Karpas-422 (cell line): Measurements from ENCODE around the gene KNDC1. TPM values are rescaled to one million over a fixed set of nuclear protein-coding genes. Genes with fewer than 3 reads are reported as not detected.

Experiments
- DNase-seq: peaks from one replicate; pipeline ENCODE4 v3.0.0-alpha.2; 2015
- H2AFZ ChIP-seq: fragments of 200-600 bp; sonication (generic); 2 replicates; pipeline ENCODE4 v1.6.1; 2014; ENCODE audit warnings: antibody characterized with exemption, low read length, mixed read lengths
- H3K27ac ChIP-seq: fragments of 200-600 bp; sonication (generic); 2 replicates; pipeline ENCODE4 v1.5.1; 2014; ENCODE audit warnings: mild to moderate bottlenecking, low read length, moderate library complexity
- H3K27me3 ChIP-seq: fragments of 200-600 bp; sonication (generic); 2 replicates; pipeline ENCODE4 v1.6.1; 2014; ENCODE audit warnings: low read length, mixed read lengths
- H3K36me3 ChIP-seq: fragments of 200-600 bp; sonication (generic); 2 replicates; pipeline ENCODE4 v1.6.1; 2014; ENCODE audit warnings: low read length, mixed read lengths; ENCODE audit not compliant: insufficient read depth
- H3K4me1 ChIP-seq: fragments of 200-600 bp; sonication (generic); 2 replicates; pipeline ENCODE4 v1.6.1; 2014; ENCODE audit warnings: mild to moderate bottlenecking, low read length, mixed read lengths
- H3K4me2 ChIP-seq: fragments of 200-600 bp; sonication (generic); 2 replicates; pipeline ENCODE4 v1.6.1; 2014; ENCODE audit warnings: low read length, low read depth, mild to moderate bottlenecking; ENCODE audit not compliant: poor library complexity, severe bottlenecking
- H3K4me3 ChIP-seq: fragments of 200-600 bp; sonication (generic); 2 replicates; pipeline ENCODE4 v1.5.1; 2014; ENCODE audit warnings: mild to moderate bottlenecking, antibody characterized with exemption, low read length, mixed read lengths
- H3K79me2 ChIP-seq: fragments of 200-600 bp; sonication (generic); 2 replicates; pipeline ENCODE4 v1.6.1; 2014; ENCODE audit warnings: mild to moderate bottlenecking, low read length, mixed read lengths
- H3K9ac ChIP-seq: fragments of 200-600 bp; sonication (generic); 2 replicates; pipeline ENCODE4 v1.6.0; 2014; ENCODE audit warnings: low read length
- H3K9me2 ChIP-seq: fragments of 200-600 bp; sonication (generic), shearing (Covaris generic); replicated peaks from 2 replicates; pipeline ENCODE4 v1.6.0; 2014; ENCODE audit warnings: mild to moderate bottlenecking, low read length, moderate library complexity; ENCODE audit not compliant: insufficient read depth
- H3K9me3 ChIP-seq: fragments of 300-700, 200-600 bp; sonication (generic); 2 replicates; pipeline ENCODE4 v1.6.1; 2014; ENCODE audit warnings: low read length, mixed read lengths
- H4K20me1 ChIP-seq: fragments of 200-600 bp; sonication (generic); 2 replicates; pipeline ENCODE4 v1.6.1; 2014; ENCODE audit warnings: mild to moderate bottlenecking, antibody characterized with exemption, low read length, low read depth; ENCODE audit not compliant: insufficient read depth
- total RNA-seq: library from RNA; depleted of rRNA; stranded (reverse); fragments of >200 nt; shearing (Covaris generic); gene quantifications from 2 replicates; pipeline ENCODE4 v1.2.3, GENCODE V29; 2014; ENCODE audit warnings: low replicate concordance

KNDC1 gene
- total RNA-seq, 1 experiment from 2014 or later = not detected

DNA sequence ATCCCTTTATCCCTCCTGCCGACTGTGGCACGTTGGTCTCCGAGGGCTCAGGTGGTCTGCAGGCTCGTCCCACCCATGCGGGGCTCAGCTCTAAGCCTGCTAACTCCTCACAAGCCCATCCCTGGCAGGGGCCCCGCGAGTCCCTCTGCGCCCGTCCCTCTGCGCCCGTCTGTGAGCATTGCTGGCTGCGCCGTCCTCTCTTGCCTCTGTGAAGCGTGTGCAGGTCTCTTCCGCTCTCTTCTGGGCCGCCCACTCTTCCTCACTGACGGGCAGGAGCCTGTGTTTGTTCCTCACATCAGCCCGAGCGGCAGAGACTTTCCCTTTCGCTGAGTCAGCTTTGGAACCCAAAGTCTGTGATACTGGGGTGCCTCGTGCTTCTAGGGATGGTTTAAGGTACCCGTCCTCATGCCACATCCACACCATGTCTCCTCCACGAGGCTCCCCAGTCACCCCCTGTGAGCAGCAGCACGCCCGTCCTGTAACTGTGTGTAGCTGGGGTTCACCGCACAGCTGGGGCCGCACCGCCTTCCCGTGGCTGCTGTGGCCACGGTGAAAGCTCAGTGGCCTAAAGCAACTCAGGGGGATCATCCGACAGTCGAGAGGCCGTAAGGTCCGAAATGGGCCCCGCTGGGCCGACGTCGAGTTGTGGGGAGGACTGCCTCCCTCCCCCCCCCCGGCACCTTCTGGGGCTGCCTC, 36.8 kb upstream of the KNDC1 start:
- H4K20me1 ChIP-seq = no peaks in the 10 kb centered on the region
- H3K4me1 ChIP-seq = no peaks in the 10 kb centered on the region
- no peak overlapping the region for H3K4me3 ChIP-seq
- no peaks in the 10 kb centered on the region for H3K27me3 ChIP-seq
- DNase-seq = no peak
- H3K4me2 ChIP-seq = no peak overlapping the region
- H3K27ac ChIP-seq = no peak overlapping the region
- H3K9me2 ChIP-seq = no peaks in the 10 kb centered on the region
- no peaks in the 10 kb centered on the region for H3K79me2 ChIP-seq
- H2AFZ ChIP-seq = no peak overlapping the region
- H3K9me3 ChIP-seq = peaks cover 2% of the 10 kb centered on the region
- no peak overlapping the region for H3K9ac ChIP-seq
- H3K36me3 ChIP-seq = no peaks in the 10 kb centered on the region

GRCh38 chr10:133123746-133124356, 36.2 kb upstream of the KNDC1 start:
- no peak overlapping the region for H3K4me3 ChIP-seq
- H3K4me2 ChIP-seq = no peak overlapping the region
- no peaks in the 10 kb centered on the region for H4K20me1 ChIP-seq
- H3K9ac ChIP-seq = no peak overlapping the region
- H2AFZ ChIP-seq = no peak overlapping the region
- H3K36me3 ChIP-seq = no peaks in the 10 kb centered on the region
- H3K27ac ChIP-seq = no peak overlapping the region
- H3K79me2 ChIP-seq = no peaks in the 10 kb centered on the region
- H3K9me2 ChIP-seq = no peaks in the 10 kb centered on the region
- no peaks in the 10 kb centered on the region; the same call in 1 of the 2 replicates for H3K9me3 ChIP-seq
- H3K4me1 ChIP-seq = no peaks in the 10 kb centered on the region
- no peak for DNase-seq
- no peaks in the 10 kb centered on the region for H3K27me3 ChIP-seq

DNA sequence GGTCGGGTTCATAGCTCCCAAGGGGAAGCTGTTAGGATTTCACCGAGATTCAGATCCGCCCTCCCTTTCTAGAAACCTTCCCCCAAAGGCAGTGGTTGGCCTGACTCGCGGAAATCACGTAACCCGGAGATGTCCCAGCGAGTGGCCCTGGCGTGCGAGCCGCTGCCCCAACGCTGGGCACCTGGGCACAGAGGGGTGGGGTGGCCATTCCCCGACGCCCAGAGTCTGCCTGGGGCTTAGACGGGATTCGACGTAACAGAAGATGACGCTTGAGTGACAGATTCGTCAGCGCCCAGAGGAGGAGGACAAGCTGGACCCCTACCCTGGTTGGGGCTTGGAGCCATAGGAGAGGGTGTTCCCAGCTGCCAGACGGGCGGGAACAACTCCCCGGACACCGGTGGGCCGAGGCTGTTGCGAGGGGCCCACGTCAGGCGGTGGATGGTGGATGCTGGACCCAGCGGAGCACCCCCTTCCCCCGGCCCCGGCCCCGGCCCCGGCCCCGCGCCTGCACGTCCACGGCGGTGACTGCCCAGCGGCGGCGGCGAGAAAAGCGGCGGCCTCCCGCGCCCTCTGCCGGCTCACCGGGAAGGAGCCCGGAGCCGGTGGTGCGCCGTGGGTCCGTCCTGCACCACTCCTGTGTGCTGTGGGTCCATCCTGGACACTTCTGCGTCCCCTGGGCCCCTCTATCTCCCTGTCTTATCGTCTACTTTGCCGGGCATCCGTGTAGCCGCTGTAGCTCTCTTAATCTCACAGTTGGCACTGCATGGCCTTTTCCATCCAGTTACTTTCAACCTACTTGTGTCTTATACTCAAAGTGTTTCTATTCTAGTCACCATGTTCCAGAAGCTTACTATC, 35.4 kb upstream of the KNDC1 start:
- H3K9me2 ChIP-seq = no peaks in the 10 kb centered on the region

GRCh38 chr10:133125901-133126300, 34.1 kb upstream of the KNDC1 start:
- no peak for DNase-seq
- no peaks in the 10 kb centered on the region for H3K9me2 ChIP-seq

More for the DNA sequence above, 35.4 kb upstream of the KNDC1 start:
- Histone ChIP-seq H3K36me3 (no peaks in the 10 kb centered on the region), H3K9me3 (no peaks in the 10 kb centered on the region; the same call in 1 of the 2 replicates), H3K4me2 (no peak overlapping the region), H4K20me1 (no peaks in the 10 kb centered on the region), H3K4me1 (no peaks in the 10 kb centered on the region), H3K4me3 (no peak overlapping the region), H2AFZ (no peak overlapping the region), H3K27me3 (no peaks in the 10 kb centered on the region), H3K79me2 (no peaks in the 10 kb centered on the region), H3K9ac (no peak overlapping the region), H3K27ac (no peak overlapping the region)
- DNase-seq = no peak

GRCh38 chr10:133126431-133127290, 33.4 kb upstream of the KNDC1 start:
- H3K36me3 ChIP-seq = no peaks in the 10 kb centered on the region
- no peaks in the 10 kb centered on the region for H3K79me2 ChIP-seq
- DNase-seq = no peak
- no peak overlapping the region for H3K4me2 ChIP-seq
- H3K9me3 ChIP-seq = no peaks in the 10 kb centered on the region; the same call in 1 of the 2 replicates
- H3K27me3 ChIP-seq = no peaks in the 10 kb centered on the region
- H3K4me3 ChIP-seq = no peak overlapping the region
- no peak overlapping the region for H2AFZ ChIP-seq
- H3K27ac ChIP-seq = no peak overlapping the region
- no peaks in the 10 kb centered on the region for H3K9me2 ChIP-seq
- no peaks in the 10 kb centered on the region for H4K20me1 ChIP-seq
- H3K4me1 ChIP-seq = no peaks in the 10 kb centered on the region
- H3K9ac ChIP-seq = no peak overlapping the region

More at GRCh38 chr10:133125901-133126300, 34.1 kb upstream of the KNDC1 start:
- Histone ChIP-seq H3K9me3 (no peaks in the 10 kb centered on the region; the same call in 1 of the 2 replicates), H3K4me1 (no peaks in the 10 kb centered on the region), H3K79me2 (no peaks in the 10 kb centered on the region), H3K36me3 (no peaks in the 10 kb centered on the region), H3K27ac (no peak overlapping the region), H3K4me3 (no peak overlapping the region), H3K27me3 (no peaks in the 10 kb centered on the region), H4K20me1 (no peaks in the 10 kb centered on the region), H3K4me2 (no peak overlapping the region), H2AFZ (no peak overlapping the region), H3K9ac (no peak overlapping the region)

DNA sequence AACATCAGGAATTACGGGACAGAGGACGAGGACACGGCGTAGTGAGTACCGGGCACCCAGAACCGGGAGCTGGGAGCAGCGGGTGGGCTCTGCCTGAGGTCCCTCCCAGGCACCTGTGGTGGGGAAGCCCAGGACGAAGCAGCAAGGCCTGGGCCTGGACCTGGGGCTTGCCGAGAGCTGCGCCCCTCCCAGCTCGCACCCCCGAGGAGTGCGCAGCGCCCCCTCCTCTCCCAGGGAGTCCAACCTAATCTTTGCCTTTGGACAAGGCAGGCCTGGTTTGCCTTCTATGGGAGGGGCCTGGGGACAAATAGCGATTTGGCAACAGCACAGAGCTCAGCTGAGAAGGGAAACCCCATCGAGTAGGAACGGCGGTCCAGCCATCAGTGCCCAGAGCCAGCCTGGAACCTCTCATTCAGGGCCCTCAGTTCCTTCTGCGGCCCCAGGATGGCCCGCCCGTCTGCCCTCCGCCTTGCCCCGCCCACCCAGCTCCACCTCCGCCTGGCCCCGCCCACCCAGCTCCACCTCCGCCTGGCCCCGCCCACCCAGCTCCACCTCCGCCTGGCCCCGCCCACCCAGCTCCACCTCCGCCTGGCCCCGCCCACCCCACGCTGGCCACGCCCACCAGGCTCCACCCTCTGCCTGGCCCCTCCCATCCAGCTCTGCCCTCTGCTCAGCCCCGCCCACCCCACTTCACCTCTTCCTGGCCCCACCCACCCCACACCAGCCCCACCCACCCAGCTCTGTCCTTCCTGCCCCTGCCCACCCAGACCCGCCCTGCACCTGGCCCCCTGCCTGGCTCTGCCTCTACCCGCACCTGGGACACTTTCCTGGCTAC, 32.5 kb upstream of the KNDC1 start:
- Histone ChIP-seq H3K4me2 (no peak overlapping the region), H3K4me3 (no peak overlapping the region), H3K79me2 (no peaks in the 10 kb centered on the region), H3K36me3 (no peaks in the 10 kb centered on the region), H3K9me3 (no peaks in the 10 kb centered on the region; the same call in 1 of the 2 replicates), H3K9ac (no peak overlapping the region), H3K27ac (no peak overlapping the region), H3K27me3 (no peaks in the 10 kb centered on the region), H2AFZ (no peak overlapping the region), H3K4me1 (no peaks in the 10 kb centered on the region), H4K20me1 (no peaks in the 10 kb centered on the region), H3K9me2 (no peaks in the 10 kb centered on the region)
- DNase-seq = peak; percentile 55
